BLaER1 treated with 17β-estradiol and CSF1 and Interleukin-3, amounts not matched to agents 10 nM and 100 nM (cell line): Measurements from ENCODE around the gene ZNF417.

ENCODE experiments used
- H3K27ac ChIP-seq, 11 experiments: shearing (Covaris generic); formaldehyde crosslinking; 2 replicates each; pipeline ENCODE4 v1.8.1; 2022
- H3K27me3 ChIP-seq, 11 experiments: shearing (Covaris generic); formaldehyde crosslinking; 2 replicates each; pipeline ENCODE4 v1.8.1; 2022
- H3K36me3 ChIP-seq, 11 experiments: shearing (Covaris generic); formaldehyde crosslinking; 2 replicates each; pipeline ENCODE4 v1.8.1; 2022
- H3K4me1 ChIP-seq, 10 experiments: shearing (Covaris generic); formaldehyde crosslinking; 2 replicates each; pipeline ENCODE4 v1.8.1; 2022
- H3K4me2 ChIP-seq, 11 experiments: shearing (Covaris generic); formaldehyde crosslinking; 2 replicates each; pipeline ENCODE4 v1.8.1; 2022
- H3K4me3 ChIP-seq, 10 experiments: shearing (Covaris generic); formaldehyde crosslinking; 2 replicates each; pipeline ENCODE4 v1.8.1; 2022
- H3K9ac ChIP-seq, 11 experiments: shearing (Covaris generic); formaldehyde crosslinking; 2 replicates each; pipeline ENCODE4 v1.8.1; 2022
- H3K9me3 ChIP-seq, 11 experiments: shearing (Covaris generic); formaldehyde crosslinking; replicated peaks in 1 of 11; 2 replicates each; pipeline ENCODE4 v1.8.1; 2022
- H4K20me1 ChIP-seq, 11 experiments: shearing (Covaris generic); formaldehyde crosslinking; 2 replicates each; pipeline ENCODE4 v1.8.1; 2022
- Cebpa-rat ChIP-seq, 11 experiments: shearing (Covaris generic); IDR thresholded peaks; 2 replicates each; pipeline ENCODE4 v1.8.1; 2022

Gene ZNF417

DNA sequence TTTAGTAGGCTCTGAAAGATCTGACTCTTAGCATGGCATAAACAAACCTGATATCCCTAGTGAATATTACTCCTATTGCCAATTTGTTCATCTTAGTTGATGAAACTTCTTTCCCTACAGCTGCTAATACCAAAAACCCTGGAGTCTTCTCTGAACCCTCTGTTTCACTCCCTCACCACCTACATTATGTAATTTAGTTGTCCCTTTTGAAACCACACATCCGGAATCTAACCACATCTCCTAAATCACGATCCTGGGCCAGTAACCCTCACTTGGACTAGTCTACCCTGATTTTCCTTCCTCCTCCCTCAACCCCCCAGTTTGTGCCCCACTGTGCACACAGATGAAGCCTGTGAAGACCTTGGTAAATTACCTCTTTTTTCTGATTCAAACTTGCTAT is 29.9 kb upstream of the ZNF417 start:
- H3K4me2 ChIP-seq = peak overlapping the region; percentile 85 to 98 (median 95)
- H3K36me3 ChIP-seq = peaks cover 45 to 49% (median 48%) of the 10 kb centered on the region in 11 experiments
- peak overlapping the region; percentile 91 to 97 (median 94) for H3K9ac ChIP-seq
- peak overlapping the region in 10 of 11 experiments; percentile 86 to 93 (median 91); a peak in 19 of 22 replicates for H3K27ac ChIP-seq
- H4K20me1 ChIP-seq = peaks cover 0 to 49% (median 0%) of the 10 kb centered on the region in 11 experiments; a peak in 6 of 22 replicates
- H3K9me3 ChIP-seq = peaks cover 81 to 95% (median 89%) of the 10 kb centered on the region in 11 experiments
- H3K27me3 ChIP-seq = no peaks in the 10 kb centered on the region; a peak in 1 of 22 replicates
- peak overlapping the region; percentile 90 to 100 (median 96) for H3K4me3 ChIP-seq
- peaks cover 15 to 23% (median 18%) of the 10 kb centered on the region in 10 experiments for H3K4me1 ChIP-seq
- TF ChIP-seq Cebpa-rat (IDR thresholded peaks at IDR 0.05) = no peak

DNA sequence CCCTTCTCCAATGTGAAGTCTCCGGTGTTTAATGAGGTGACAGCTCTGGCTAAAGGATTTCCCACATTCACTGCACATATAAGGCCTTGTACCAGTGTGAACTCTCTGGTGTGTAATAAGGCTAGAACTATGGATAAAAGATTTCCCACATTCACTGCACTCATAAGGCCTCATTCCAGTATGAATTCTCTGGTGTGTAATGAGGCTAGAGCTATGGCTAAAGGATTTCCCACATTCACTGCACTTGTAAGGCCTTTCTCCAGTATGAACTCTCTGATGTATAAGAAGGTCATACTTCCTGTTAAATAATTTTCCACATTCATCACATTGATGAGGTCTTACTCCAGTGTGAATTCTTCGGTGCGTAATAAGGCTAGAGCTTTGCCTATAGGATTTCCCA is 25.2 kb upstream of the ZNF417 start:
- Histone ChIP-seq H3K27ac (no peak overlapping the region), H3K9ac (no peak overlapping the region), H3K36me3 (peaks cover 90 to 97% (median 96%) of the 10 kb centered on the region in 11 experiments), H3K4me1 (peaks cover 13 to 18% (median 15%) of the 10 kb centered on the region in 10 experiments), H3K9me3 (peaks cover 97 to 100% (median 100%) of the 10 kb centered on the region in 11 experiments), H3K4me2 (no peak overlapping the region), H4K20me1 (peaks cover 0 to 43% (median 0%) of the 10 kb centered on the region in 11 experiments; a peak in 6 of 22 replicates), H3K4me3 (peak overlapping the region in 8 of 10 experiments; percentile 5 to 37 (median 31); a peak in 11 of 20 replicates), H3K27me3 (no peaks in the 10 kb centered on the region; a peak in 1 of 22 replicates)
- no peak for TF ChIP-seq Cebpa-rat (IDR thresholded peaks at IDR 0.05)

DNA sequence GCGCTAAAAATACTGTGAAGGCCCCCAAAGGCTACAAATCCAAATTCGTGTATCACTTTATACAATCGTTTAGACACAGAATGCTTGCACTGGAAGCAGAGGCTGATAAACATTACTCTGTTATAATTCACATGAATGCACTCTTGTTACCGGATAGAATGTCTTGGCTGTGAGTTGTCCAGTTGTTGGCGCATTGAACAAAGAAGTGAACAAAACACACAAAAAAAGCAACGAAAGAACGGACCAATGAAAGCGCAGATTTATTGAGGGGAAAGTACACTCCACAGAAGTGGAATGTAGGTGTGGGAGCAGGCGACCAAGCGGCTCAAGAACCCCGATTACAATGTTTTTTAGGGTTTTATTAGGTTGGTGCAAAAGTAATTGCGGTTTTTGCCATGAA is 19.3 kb upstream of the ZNF417 start:
- H4K20me1 ChIP-seq = no peaks in the 10 kb centered on the region

DNA sequence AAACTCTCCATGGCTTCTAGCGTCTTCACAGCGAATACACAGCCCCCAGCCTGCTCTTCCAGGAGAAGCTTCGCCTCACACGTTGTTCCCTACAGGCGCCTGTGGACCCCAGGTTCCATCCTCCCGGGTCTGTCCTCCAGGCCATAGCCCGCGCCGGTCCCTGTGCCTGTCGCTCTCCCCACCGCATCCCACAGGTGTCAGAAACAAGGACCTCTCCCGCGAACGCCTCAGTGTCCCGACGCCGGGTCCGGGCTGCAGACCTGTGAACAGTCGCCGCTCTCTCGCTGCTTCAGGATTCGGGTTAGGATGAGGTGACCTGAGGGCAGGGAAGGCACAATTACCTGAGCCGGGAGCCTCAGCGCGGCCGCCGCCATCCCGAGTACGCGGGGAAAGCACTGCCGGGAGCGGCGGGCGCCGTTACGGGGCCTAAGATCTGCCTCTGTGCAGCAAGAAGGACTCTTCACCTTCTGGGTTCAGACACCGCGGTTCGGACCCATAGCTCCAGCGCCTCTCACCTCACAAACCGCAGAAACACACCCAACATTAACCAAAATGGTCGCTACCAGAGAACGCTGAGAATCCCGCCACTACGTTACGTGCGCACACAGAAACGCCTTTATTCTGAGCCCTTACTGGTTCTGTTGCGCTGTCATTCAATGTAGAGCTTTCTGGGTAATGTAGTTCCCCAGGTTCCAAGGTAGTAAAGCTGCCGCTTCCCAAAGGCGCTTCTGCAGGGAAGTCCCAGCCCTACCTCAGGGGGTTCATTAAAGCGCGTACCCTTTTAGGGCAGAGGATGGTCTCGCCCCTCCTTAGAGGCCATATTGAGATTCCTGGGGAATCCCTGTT is 18.7 kb upstream of the ZNF417 start, which contains the start of gene ZNF418:
ZNF418 (minus strand) TSS at position 583 of the 846 bp plus-strand sequence. CDS start 1,580 bp downstream, outside the sequence.
- Histone ChIP-seq H3K36me3 (peaks cover 79 to 99% (median 93%) of the 10 kb centered on the region in 11 experiments), H3K27me3 (no peaks in the 10 kb centered on the region), H3K4me2 (peak within 1 kb of the TSS; percentile 57 to 86 (median 75)), H4K20me1 (no peaks in the 10 kb centered on the region), H3K27ac (peak within 1 kb of the TSS; percentile 46 to 81 (median 76); a peak in 21 of 22 replicates), H3K4me1 (peaks cover 0 to 11% (median 5%) of the 10 kb centered on the region in 10 experiments; a peak in 8 of 20 replicates), H3K9me3 (peaks cover 99 to 100% (median 100%) of the 10 kb centered on the region in 11 experiments), H3K9ac (peak within 1 kb of the TSS; percentile 73 to 86 (median 84)), H3K4me3 (peak within 1 kb of the TSS; percentile 66 to 84 (median 77))
- TF ChIP-seq Cebpa-rat (IDR thresholded peaks at IDR 0.05) = no peak

More for the DNA sequence above, 19.3 kb upstream of the ZNF417 start:
- Histone ChIP-seq H3K9ac (no peak overlapping the region), H3K4me1 (peaks cover 0 to 5% (median 4%) of the 10 kb centered on the region in 10 experiments; a peak in 3 of 20 replicates), H3K9me3 (peaks cover 99 to 100% (median 100%) of the 10 kb centered on the region in 11 experiments), H3K4me2 (no peak overlapping the region), H3K36me3 (peaks cover 82 to 99% (median 93%) of the 10 kb centered on the region in 11 experiments), H3K27me3 (no peaks in the 10 kb centered on the region), H3K27ac (no peak overlapping the region), H3K4me3 (peak overlapping the region in 2 of 10 experiments; percentile 66 to 79; a peak in 3 of 20 replicates)
- no peak for TF ChIP-seq Cebpa-rat (IDR thresholded peaks at IDR 0.05)

DNA sequence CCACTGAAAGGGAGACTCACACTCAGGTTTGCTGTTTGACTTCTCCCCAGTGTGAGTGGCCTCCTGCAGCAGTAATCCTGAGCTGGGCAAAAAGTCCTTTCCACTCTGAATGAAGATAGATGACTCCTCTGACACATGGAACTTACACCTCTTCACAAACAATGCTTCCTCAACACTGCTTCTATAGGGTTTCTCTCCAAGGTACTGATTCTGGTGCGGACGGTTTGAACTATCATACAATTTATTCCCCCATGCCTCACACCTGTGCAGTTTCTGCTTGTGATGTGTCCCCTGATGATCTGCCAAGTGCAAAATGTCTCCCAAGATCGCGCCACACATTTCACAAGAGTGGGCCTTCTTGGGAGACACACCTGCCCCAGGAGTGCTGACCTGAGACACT is 11.2 kb upstream of the ZNF417 start:
- Histone ChIP-seq H3K4me3 (no peak overlapping the region), H3K4me1 (peaks cover 0 to 8% (median 0%) of the 10 kb centered on the region in 10 experiments; a peak in 5 of 20 replicates), H3K9ac (no peak overlapping the region), H3K27ac (no peak overlapping the region), H3K27me3 (no peaks in the 10 kb centered on the region), H3K36me3 (peaks cover 62 to 97% (median 88%) of the 10 kb centered on the region in 11 experiments), H3K9me3 (peaks cover 87 to 95% (median 89%) of the 10 kb centered on the region in 11 experiments), H3K4me2 (no peak overlapping the region), H4K20me1 (no peaks in the 10 kb centered on the region; a peak in 1 of 22 replicates)
- no peak for TF ChIP-seq Cebpa-rat (IDR thresholded peaks at IDR 0.05)

DNA sequence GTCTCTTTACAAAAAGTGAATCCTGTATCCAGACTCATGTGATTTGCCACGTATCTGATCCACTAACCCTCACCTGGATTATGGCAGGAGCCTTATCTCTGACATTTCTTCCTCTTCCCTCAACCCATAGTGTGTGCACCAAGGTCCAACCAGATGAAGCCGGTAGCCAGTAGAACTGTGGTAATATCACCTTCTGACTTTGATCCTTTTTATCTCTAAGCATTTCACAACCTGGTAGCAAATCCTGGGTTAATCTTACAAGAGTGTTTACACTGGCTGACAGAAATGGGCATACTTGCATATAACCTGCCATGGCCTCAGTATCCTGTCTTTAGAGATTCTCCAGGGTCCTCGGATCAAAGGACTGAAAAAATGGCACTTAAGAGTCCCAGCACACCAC is 1.9 kb downstream of the ZNF417 start:
- no peak overlapping the region; a peak in 1 of 20 replicates for H3K4me3 ChIP-seq

DNA sequence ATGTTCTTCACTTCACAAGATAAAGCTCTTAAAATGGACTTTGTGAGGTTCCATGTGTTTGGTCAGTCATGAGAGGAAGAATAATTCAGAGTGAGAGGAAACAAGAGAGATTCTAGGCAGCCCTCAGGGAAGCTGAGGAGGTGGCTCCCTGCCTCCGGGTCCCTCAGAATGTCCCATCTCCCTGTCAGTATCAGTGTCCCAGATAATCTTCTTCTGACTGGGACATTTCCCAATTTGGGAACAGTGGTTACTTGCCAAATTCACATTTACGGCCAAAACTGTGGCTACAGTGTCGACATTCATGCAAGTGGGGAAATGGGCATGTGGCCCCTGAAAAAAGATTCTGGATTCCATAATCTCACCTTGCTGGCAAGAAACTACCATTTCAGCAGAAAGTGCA is 9.0 kb downstream of the ZNF417 start:
- H3K36me3 ChIP-seq = peaks cover 47 to 80% (median 65%) of the 10 kb centered on the region in 11 experiments
- no peak for TF ChIP-seq Cebpa-rat (IDR thresholded peaks at IDR 0.05)

More for the DNA sequence above, 1.9 kb downstream of the ZNF417 start:
- H3K4me2 ChIP-seq = peak overlapping the region; percentile 81 to 97 (median 93); a peak in 18 of 22 replicates
- TF ChIP-seq Cebpa-rat (IDR thresholded peaks at IDR 0.05) = no peak
- no peaks in the 10 kb centered on the region for H3K27me3 ChIP-seq
- H3K9ac ChIP-seq = no peak overlapping the region
- H3K27ac ChIP-seq = no peak overlapping the region
- peaks cover 10 to 19% (median 15%) of the 10 kb centered on the region in 10 experiments for H3K4me1 ChIP-seq
- peaks cover 0 to 24% (median 5%) of the 10 kb centered on the region in 11 experiments; a peak in 8 of 22 replicates for H4K20me1 ChIP-seq
- H3K36me3 ChIP-seq = peaks cover 34 to 74% (median 50%) of the 10 kb centered on the region in 11 experiments
- peaks cover 0 to 9% (median 0%) of the 10 kb centered on the region in 11 experiments; a peak in 1 of 22 replicates for H3K9me3 ChIP-seq

DNA sequence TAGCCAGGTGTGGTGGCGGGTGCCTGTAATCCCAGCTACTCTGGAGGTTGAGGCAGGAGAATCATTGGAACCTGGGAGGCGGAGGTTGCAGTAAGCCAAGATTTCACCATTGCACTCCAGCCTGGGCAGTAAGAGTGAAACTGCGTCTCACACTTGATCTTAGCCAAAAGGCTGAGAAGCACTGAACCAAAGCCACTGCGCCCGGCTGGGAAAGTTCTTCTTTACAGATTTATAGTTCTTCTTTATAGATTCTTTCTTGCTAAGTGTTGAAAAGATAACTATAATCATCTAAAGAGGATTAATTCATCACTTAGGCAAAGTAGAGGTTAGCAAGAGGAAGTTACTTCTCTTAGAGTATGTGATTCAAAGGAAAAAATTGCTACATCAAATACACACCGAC is 11.1 kb downstream of the ZNF417 start:
- H3K9me3 ChIP-seq = no peaks in the 10 kb centered on the region
- no peak for TF ChIP-seq Cebpa-rat (IDR thresholded peaks at IDR 0.05)
- H3K4me1 ChIP-seq = no peaks in the 10 kb centered on the region
- H3K27ac ChIP-seq = no peak overlapping the region
- peaks cover 28 to 72% (median 50%) of the 10 kb centered on the region in 11 experiments for H3K36me3 ChIP-seq
- H4K20me1 ChIP-seq = peaks cover 0 to 50% (median 19%) of the 10 kb centered on the region in 11 experiments; a peak in 15 of 22 replicates
- H3K4me2 ChIP-seq = no peak overlapping the region
- no peaks in the 10 kb centered on the region for H3K27me3 ChIP-seq
- no peak overlapping the region for H3K9ac ChIP-seq
- no peak overlapping the region for H3K4me3 ChIP-seq

More for the DNA sequence above, 9.0 kb downstream of the ZNF417 start:
- H3K4me2 ChIP-seq = no peak overlapping the region
- H3K27me3 ChIP-seq = no peaks in the 10 kb centered on the region
- no peaks in the 10 kb centered on the region for H3K9me3 ChIP-seq
- H3K4me1 ChIP-seq = no peaks in the 10 kb centered on the region
- H3K9ac ChIP-seq = no peak overlapping the region
- no peak overlapping the region for H3K27ac ChIP-seq
- peaks cover 0 to 46% (median 23%) of the 10 kb centered on the region in 11 experiments; a peak in 15 of 22 replicates for H4K20me1 ChIP-seq
- no peak overlapping the region for H3K4me3 ChIP-seq
